ENCODE results near the gene GRHL3. TPM values are rescaled to one million over a fixed set of nuclear protein-coding genes. Genes with fewer than 3 reads are reported as not detected.

The GRHL3 gene
- total and polyA plus RNA-seq, 10 of the 15 experiments (the other 5 are each of a cell fraction or from before 2014, with no cell fraction given): 0.07 to 0.87 (median 0.34) TPM

GRCh38 chr1:24321126-24321525, 2.0 kb downstream of the GRHL3 start:
- peak overlapping the region; percentile 93; the same call in 1 of the 2 replicates for H3K4me2 ChIP-seq (ENCODE audit: control insufficient read depth, insufficient read depth)
- peaks cover 21% of the 10 kb centered on the region for H3K4me1 ChIP-seq (ENCODE audit: control insufficient read depth, insufficient read depth, low read length)
- no peaks in the 10 kb centered on the region for H3K79me2 ChIP-seq (ENCODE audit: control insufficient read depth, insufficient read depth, low read length)
- ChIA-PET SMC1A (ENCODE audit: uncharacterized antibody, unreplicated experiment) (interaction anchor here (0.8 to 1.5 kb wide), 2 partner anchors 70 to 509 kb away, joined by 3 to 4 read pairs; no protein-coding TSS in a partner anchor), POLR2A (interaction anchor here (0.6 kb wide), 1 partner anchor 278 kb away, joined by 3 read pairs; no protein-coding TSS in a partner anchor), CTCF (interaction anchor here (0.6 to 1.9 kb wide), 5 partner anchors 68 to 206 kb away, joined by 3 to 9 read pairs (median 6); no protein-coding TSS in a partner anchor), RAD21 (ENCODE audit: unreplicated experiment) (interaction anchor here (2.2 kb wide), 1 partner anchor 70 kb away, joined by 11 read pairs; no protein-coding TSS in a partner anchor)
- whole genome bisulfite sequencing (ENCODE audit: insufficient coverage, insufficient replicate concordance, low lambda C conversion rate, missing lambda C conversion rate): 98% methylated on average over 8 of the region's 8 CpGs
- H3K4me3 ChIP-seq: 0 out of 2 replicates have a peak overlapping the region, but pooled peaks have one; percentile 44
- in situ Hi-C loops (cut with MboI) (no loop called here), intact Hi-C loops (cut with micrococcal nuclease; ENCODE audit: unreplicated experiment) (no loop called here)
- H4K20me1 ChIP-seq (ENCODE audit: control insufficient read depth, insufficient read depth): no peaks in the 10 kb centered on the region
- TF ChIP-seq SIX5 (IDR thresholded peaks at IDR 0.05; ENCODE audit: low read depth, low read length, severe bottlenecking) (no peak), MYB (IDR thresholded peaks at IDR 0.05; ENCODE audit: borderline replicate concordance, low read depth, low read length) (no peak), CBX5 (IDR thresholded peaks at IDR 0.05; ENCODE audit: low read depth) (no peak), BCL11A (IDR thresholded peaks at IDR 0.05; ENCODE audit: low read depth, low read length) (no peak), BCL3 (IDR thresholded peaks at IDR 0.05; ENCODE audit: borderline replicate concordance, insufficient read depth, low read depth, low read length, poor library complexity, severe bottlenecking) (no peak), SIN3A (IDR thresholded peaks at IDR 0.05; ENCODE audit: low read depth, low read length) (no peak), NKRF (conservative IDR thresholded peaks at IDR 0.05) (no peak)
- DNase-seq (ENCODE audit: low read depth, low spot score) (no peak), FAIRE-seq (no peak), ATAC-seq (no peak)
- BruUV-seq (replicated peaks): no TSS peak
- H3K9me3 ChIP-seq (replicated peaks; ENCODE audit: control insufficient read depth, insufficient read depth, low read length): no peaks in the 10 kb centered on the region
- H3K9ac ChIP-seq (ENCODE audit: control insufficient read depth, insufficient read depth, low read length): no peak overlapping the region
- H3K36me3 ChIP-seq (ENCODE audit: control insufficient read depth in 2 of 2, insufficient read depth in 2 of 2, low read length in 1 of 2): no peaks in the 10 kb centered on the region
- H3K27ac ChIP-seq (ENCODE audit: control insufficient read depth, insufficient read depth): no peak overlapping the region
- no peak overlapping the region for H2AFZ ChIP-seq (ENCODE audit: control insufficient read depth, low read depth, low read length)
- H3K27me3 ChIP-seq (replicated peaks in 1 of 2; ENCODE audit: control insufficient read depth in 2 of 2, insufficient read depth in 2 of 2, low read length in 1 of 2): peaks cover 11 to 27% of the 10 kb centered on the region in 2 experiments
